Left lung (tissue), 10 donors: ENCODE measurements around the gene EDN2. TPM values are rescaled to one million over a fixed set of nuclear protein-coding genes. Genes with fewer than 3 reads are reported as not detected.

Experiments
- ATAC-seq: fragments of 200-7000 bp; cut with Tn5 transposase; one replicate; pipeline ENCODE4 v1.9.1; 2020; ENCODE audit warnings: moderate library complexity
- DNase-seq, 4 donors: peaks; one replicate each; pipeline ENCODE4 v3.0.0-alpha.2; 2013 to 2020
- H3K27ac ChIP-seq, 2 donors: fragments of 200-600 bp; sonication (generic) in 1 of 2; one replicate each; pipeline versions ENCODE4 v1.5.0 to v1.8.0; 2020 to 2021
- H3K27me3 ChIP-seq, 2 donors: fragments of 200-600 bp; sonication (generic) in 1 of 2; one replicate each; pipeline versions ENCODE4 v1.5.0 to v1.8.0; 2020 to 2021
- H3K36me3 ChIP-seq, 2 donors: fragments of 200-600 bp; sonication (generic) in 1 of 2; one replicate each; pipeline versions ENCODE4 v1.5.0 to v1.8.0; 2020 to 2021
- H3K4me1 ChIP-seq, 2 donors: fragments of 200-600 bp; one replicate each; pipeline ENCODE4 v1.8.0; 2021
- H3K4me3 ChIP-seq, 2 donors: fragments of 200-600 bp; sonication (generic) in 1 of 2; one replicate each; pipeline versions ENCODE4 v1.5.0 to v1.8.0; 2020 to 2021; ENCODE audit warnings: mild to moderate bottlenecking in 1 of 2
- H3K9me3 ChIP-seq, 2 donors: fragments of 200-600 bp; sonication (generic) in 1 of 2; one replicate each; pipeline versions ENCODE4 v1.5.0 to v1.8.0; 2020 to 2021
- intact Hi-C, 2 donors: fragments of 100-400 bp; cut with DNase I; formaldehyde crosslinking; loops; one replicate each; pipeline versions ENCODE4 v1.11.2 to v1.14.2; 2022
- polyA plus RNA-seq, 6 donors: library from polyadenylated mRNA; unstranded; fragments of 120-200 nt; gene quantifications; one replicate each; pipeline ENCODE4 v1.2.1, GENCODE V29; 2013; ENCODE audit not compliant: insufficient read length in 6 of 6
- total RNA-seq, 2 donors: library from RNA; stranded (reverse); fragmentation: NEBNext Ultra II Directional; extraction: Animal tissue kit (Norgen Biotek cat#: 25700); gene quantifications; one replicate each; pipeline ENCODE4 v1.2.1, GENCODE V29; 2021
- TF ChIP-seq, protein P1 (sequence below), 2 donors: fragments of 200-600 bp; sonication (generic) in 1 of 2; IDR thresholded peaks; one replicate each; pipeline versions ENCODE4 v1.5.0 to v1.8.0; 2021; ENCODE audit warnings: antibody characterized with exemption in 2 of 2
- donor health status: DM: no; HTN: yes; CAD: no.
- donor health status: DM: no; HTN: no; CAD: no.

Gene EDN2
- total and polyA plus RNA-seq, 8 donors: 0.22 to 4.0 (median 0.36) TPM; not detected in 1

- peaks cover 20 to 53% of the 10 kb centered on the region in 2 donors for H3K4me1 ChIP-seq
- peak overlapping the region; percentile 33 to 61 for H3K27ac ChIP-seq
- H3K4me3 ChIP-seq: no peak overlapping the region
- no peaks in the 10 kb centered on the region for H3K36me3 ChIP-seq
- H3K27me3 ChIP-seq: peaks cover 0 to 22% of the 10 kb centered on the region in 2 donors
- H3K9me3 ChIP-seq: no peaks in the 10 kb centered on the region
- no peak for ATAC-seq
- TF ChIP-seq, protein P1, sequence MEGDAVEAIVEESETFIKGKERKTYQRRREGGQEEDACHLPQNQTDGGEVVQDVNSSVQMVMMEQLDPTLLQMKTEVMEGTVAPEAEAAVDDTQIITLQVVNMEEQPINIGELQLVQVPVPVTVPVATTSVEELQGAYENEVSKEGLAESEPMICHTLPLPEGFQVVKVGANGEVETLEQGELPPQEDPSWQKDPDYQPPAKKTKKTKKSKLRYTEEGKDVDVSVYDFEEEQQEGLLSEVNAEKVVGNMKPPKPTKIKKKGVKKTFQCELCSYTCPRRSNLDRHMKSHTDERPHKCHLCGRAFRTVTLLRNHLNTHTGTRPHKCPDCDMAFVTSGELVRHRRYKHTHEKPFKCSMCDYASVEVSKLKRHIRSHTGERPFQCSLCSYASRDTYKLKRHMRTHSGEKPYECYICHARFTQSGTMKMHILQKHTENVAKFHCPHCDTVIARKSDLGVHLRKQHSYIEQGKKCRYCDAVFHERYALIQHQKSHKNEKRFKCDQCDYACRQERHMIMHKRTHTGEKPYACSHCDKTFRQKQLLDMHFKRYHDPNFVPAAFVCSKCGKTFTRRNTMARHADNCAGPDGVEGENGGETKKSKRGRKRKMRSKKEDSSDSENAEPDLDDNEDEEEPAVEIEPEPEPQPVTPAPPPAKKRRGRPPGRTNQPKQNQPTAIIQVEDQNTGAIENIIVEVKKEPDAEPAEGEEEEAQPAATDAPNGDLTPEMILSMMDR (IDR thresholded peaks at IDR 0.05): no peak
- no peak for DNase-seq
- intact Hi-C loops: no loop called here
Measured at GRCh38 chr1:41499591-41499990, 15.1 kb upstream of the EDN2 start.

DNA sequence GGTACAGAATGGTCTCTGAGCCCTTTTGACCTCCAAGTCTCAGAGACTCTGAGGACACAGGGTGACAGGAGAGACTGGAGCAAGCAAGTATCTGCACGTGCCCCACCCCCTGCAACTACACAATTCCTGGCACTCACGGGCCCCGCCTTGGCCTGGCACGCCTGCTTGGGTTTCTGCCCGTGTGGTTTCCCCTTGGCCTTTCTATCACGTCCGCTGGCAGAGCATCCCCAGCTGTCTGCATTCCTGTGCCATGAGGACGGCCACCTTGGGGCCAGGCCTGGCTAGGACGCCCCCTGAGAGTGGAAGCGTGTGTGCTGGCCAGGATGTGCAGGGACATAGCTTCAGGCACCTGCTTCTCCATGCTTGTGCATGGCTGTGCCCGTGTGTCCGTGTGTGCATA, 14.3 kb upstream of the EDN2 start:
- peaks cover 20 to 53% of the 10 kb centered on the region in 2 donors for H3K4me1 ChIP-seq
- H3K4me3 ChIP-seq: no peak overlapping the region
- peak; percentile 13 for ATAC-seq
- no peaks in the 10 kb centered on the region for H3K9me3 ChIP-seq
- peaks cover 0 to 22% of the 10 kb centered on the region in 2 donors for H3K27me3 ChIP-seq
- peak overlapping the region in 1 of 2 donors; percentile 61 for H3K27ac ChIP-seq
- intact Hi-C loops: no loop called here
- DNase-seq: peak in 1 of 4 donors; percentile 71
- TF ChIP-seq, protein P1 (IDR thresholded peaks at IDR 0.05): no peak
- H3K36me3 ChIP-seq: no peaks in the 10 kb centered on the region

GRCh38 chr1:41498391-41498790, 13.9 kb upstream of the EDN2 start:
- Histone ChIP-seq H3K9me3 (no peaks in the 10 kb centered on the region), H3K27me3 (peaks cover 0 to 22% of the 10 kb centered on the region in 2 donors), H3K27ac (peak overlapping the region in 1 of 2 donors; percentile 61), H3K4me3 (no peak overlapping the region), H3K36me3 (no peaks in the 10 kb centered on the region), H3K4me1 (peaks cover 20 to 53% of the 10 kb centered on the region in 2 donors)
- TF ChIP-seq, protein P1 (IDR thresholded peaks at IDR 0.05): no peak
- ATAC-seq (no peak), DNase-seq (no peak)
- intact Hi-C loops: no loop called here

DNA sequence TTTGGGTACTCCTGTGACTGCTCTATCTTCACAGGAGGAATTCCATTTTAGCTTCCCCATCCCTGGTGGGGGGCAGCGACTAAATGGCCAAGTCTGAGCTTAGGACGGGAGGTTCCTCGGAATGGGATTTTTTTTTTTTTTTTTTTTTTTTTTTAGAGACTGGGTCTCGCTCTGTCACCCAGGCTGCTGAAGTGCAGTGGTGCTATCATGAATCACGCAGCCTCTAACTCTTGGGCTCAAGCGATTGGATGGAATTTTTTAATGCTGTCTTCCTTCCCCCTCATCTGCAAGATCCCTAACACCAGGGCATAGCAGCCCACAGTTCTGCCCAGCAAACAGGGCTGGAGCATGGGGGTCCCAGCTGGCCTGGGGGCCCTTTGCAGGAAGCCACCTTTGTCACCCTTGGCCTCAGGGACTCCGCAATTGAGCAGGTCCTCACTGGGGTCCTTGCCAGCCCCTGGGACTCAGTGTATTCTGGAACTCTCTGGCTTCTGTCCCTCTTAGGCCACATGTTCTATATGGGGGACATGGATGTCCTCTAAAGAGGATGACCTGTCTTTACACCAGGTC, 13.1 kb upstream of the EDN2 start:
- H3K27me3 ChIP-seq: peaks cover 0 to 22% of the 10 kb centered on the region in 2 donors
- no peak overlapping the region for H3K4me3 ChIP-seq
- H3K4me1 ChIP-seq: peaks cover 20 to 53% of the 10 kb centered on the region in 2 donors
- ATAC-seq (no peak), DNase-seq (no peak)
- TF ChIP-seq, protein P1 (IDR thresholded peaks at IDR 0.05): no peak
- intact Hi-C loops: no loop called here
- no peaks in the 10 kb centered on the region for H3K36me3 ChIP-seq
- no peak overlapping the region for H3K27ac ChIP-seq
- no peaks in the 10 kb centered on the region for H3K9me3 ChIP-seq

- DNase-seq (no peak), ATAC-seq (peak; percentile 9)
- peaks cover 20 to 53% of the 10 kb centered on the region in 2 donors for H3K4me1 ChIP-seq
- no peaks in the 10 kb centered on the region for H3K36me3 ChIP-seq
- H3K4me3 ChIP-seq: no peak overlapping the region
- H3K27ac ChIP-seq: peak overlapping the region; percentile 86 to 90
- intact Hi-C loops: no loop called here
- peaks cover 0 to 22% of the 10 kb centered on the region in 2 donors for H3K27me3 ChIP-seq
- H3K9me3 ChIP-seq: no peaks in the 10 kb centered on the region
- TF ChIP-seq, protein P1 (IDR thresholded peaks at IDR 0.05): no peak
Measured at GRCh38 chr1:41497056-41497440, 12.6 kb upstream of the EDN2 start.
